ENCODE data around the gene ENO2. TPM values are rescaled to one million over a fixed set of nuclear protein-coding genes. Genes with fewer than 3 reads are reported as not detected.
A peak's percentile ranks its signal among the peaks of the same experiment; 100 is the strongest.

ENO2 gene
- total RNA-seq, 1 experiment from 2014 or later = 30.2 TPM

- peak; percentile 50 for ATAC-seq
- peak; percentile 69 for DNase-seq
- H3F3A ChIP-seq (ENCODE audit: low read length, unreplicated experiment) = peaks cover 3% of the 10 kb centered on the region
- CTCF ChIA-PET = interaction anchor here (0.5 to 1.9 kb wide), 3 partner anchors 19 to 228 kb away, joined by 4 to 12 read pairs (median 4); partner anchors contain the start of gene USP5
- no peak overlapping the region for H3K27ac ChIP-seq (ENCODE audit: low read length)
- no TSS peak for BruUV-seq (replicated peaks)
- intact Hi-C loops (cut with micrococcal nuclease) = no loop called here
- H3K4me2 ChIP-seq (ENCODE audit: low read length) = peak overlapping the region; percentile 98
- H3K9me3 ChIP-seq (ENCODE audit: low read length) = no peaks in the 10 kb centered on the region
- H3K36me3 ChIP-seq (ENCODE audit: low read depth, low read length) = peaks cover 23% of the 10 kb centered on the region
- H3K9me2 ChIP-seq (replicated peaks; ENCODE audit: low read length) = no peaks in the 10 kb centered on the region
- H4K20me1 ChIP-seq (ENCODE audit: low read length) = peaks cover 23% of the 10 kb centered on the region
- POLR2A ChIA-PET (ENCODE audit: unreplicated experiment) = interaction anchor here (0.5 to 0.6 kb wide), 4 partner anchors 17 to 240 kb away, joined by 3 to 15 read pairs (median 4); no protein-coding TSS in a partner anchor
- no peak overlapping the region for H2AFZ ChIP-seq (ENCODE audit: low read length)
- H3K79me2 ChIP-seq (ENCODE audit: low read length) = peaks cover 33% of the 10 kb centered on the region
- H3K27me3 ChIP-seq (ENCODE audit: low read length) = no peaks in the 10 kb centered on the region
- peak overlapping the region; percentile 78 for H3K4me3 ChIP-seq (ENCODE audit: low read length)
- TF ChIP-seq EZH2phosphoT487 (IDR thresholded peaks at IDR 0.05; ENCODE audit: borderline replicate concordance, low read length) (no peak), CTCF (conservative IDR thresholded peaks at IDR 0.05; ENCODE audit: low read depth, low read length) (no peak), EZH2 (IDR thresholded peaks at IDR 0.05; ENCODE audit: low read length, unreplicated experiment) (no peak)
- H3K4me1 ChIP-seq (ENCODE audit: insufficient read depth, low read length) = peaks cover 38% of the 10 kb centered on the region
- no peak overlapping the region for H3K9ac ChIP-seq (ENCODE audit: low read length)
Measured at GRCh38 chr12:6871052-6871957, 43.1 kb upstream of the ENO2 start.

- Histone ChIP-seq H3K4me3 (ENCODE audit: low read length) (peak overlapping the region; percentile 78), H3K9me2 (replicated peaks; ENCODE audit: low read length) (no peaks in the 10 kb centered on the region), H3K27me3 (ENCODE audit: low read length) (no peaks in the 10 kb centered on the region), H3K9ac (ENCODE audit: low read length) (peak overlapping the region; percentile 74), H4K20me1 (ENCODE audit: low read length) (peaks cover 23% of the 10 kb centered on the region), H3K79me2 (ENCODE audit: low read length) (peaks cover 32% of the 10 kb centered on the region), H3K4me2 (ENCODE audit: low read length) (peak overlapping the region; percentile 98), H3K27ac (ENCODE audit: low read length) (0 out of 2 replicates have a peak overlapping the region, but pooled peaks have one; percentile 28), H3K36me3 (ENCODE audit: low read depth, low read length) (peaks cover 23% of the 10 kb centered on the region), H2AFZ (ENCODE audit: low read length) (no peak overlapping the region), H3F3A (ENCODE audit: low read length, unreplicated experiment) (peaks cover 3% of the 10 kb centered on the region), H3K9me3 (ENCODE audit: low read length) (no peaks in the 10 kb centered on the region), H3K4me1 (ENCODE audit: insufficient read depth, low read length) (peaks cover 31% of the 10 kb centered on the region)
- CTCF ChIA-PET = interaction anchor here (0.5 to 1.9 kb wide), 7 partner anchors 11 to 207 kb away, joined by 3 to 12 read pairs (median 5); partner anchors contain the start of genes C12orf57, RNU7-1 and USP5
- ATAC-seq = peak; percentile 45
- TF ChIP-seq EZH2phosphoT487 (IDR thresholded peaks at IDR 0.05; ENCODE audit: borderline replicate concordance, low read length) (no peak), CTCF (conservative IDR thresholded peaks at IDR 0.05; ENCODE audit: low read depth, low read length) (peak; percentile 78)
- intact Hi-C loops (cut with micrococcal nuclease) = loop anchor here (1.0 kb wide), 1 partner anchor 19 kb away; no protein-coding TSS in a partner anchor
- BruUV-seq (replicated peaks) = TSS peak; percentile 71
- DNase-seq = peak; percentile 82
- POLR2A ChIA-PET (ENCODE audit: unreplicated experiment) = interaction anchor here (0.5 to 1.1 kb wide), 6 partner anchors 10 to 338 kb away, joined by 3 to 22 read pairs (median 7); partner anchors contain the start of gene GAPDH
Measured at GRCh38 chr12:6872073-6873048, 42.0 kb upstream of the ENO2 start.
